Choroid plexus epithelial cell (primary cell): ENCODE results near the gene DMBT1.

Source experiments
- DNase-seq: peaks from one replicate; pipeline ENCODE4 v3.0.0-alpha.2; 2010; ENCODE audit warnings: low read depth
- H3K4me3 ChIP-seq: 2 replicates; pipeline ENCODE4 v1.5.1; 2011; ENCODE audit warnings: low read depth, mild to moderate bottlenecking, control low read depth, low read length, moderate library complexity
- CTCF ChIP-seq: conservative IDR thresholded peaks from 2 replicates; pipeline ENCODE4 v1.5.1; 2011; ENCODE audit warnings: low read depth, mild to moderate bottlenecking, control low read depth, inconsistent platforms, low read length, moderate library complexity

DMBT1 gene

GRCh38 chr10:122561792-122562191 lies 1.2 kb downstream of the DMBT1 start:
- TF ChIP-seq CTCF: no peak
- DNase-seq: no peak
- H3K4me3 ChIP-seq: no peak overlapping the region

- DNase-seq: no peak
- no peak overlapping the region for H3K4me3 ChIP-seq
- TF ChIP-seq CTCF: no peak
Observed at GRCh38 chr10:122564980-122565379, 4.4 kb downstream of the DMBT1 start.

- no peak overlapping the region for H3K4me3 ChIP-seq
- peak; percentile 93 for DNase-seq
- peak; percentile 94 for TF ChIP-seq CTCF
Observed at GRCh38 chr10:122565766-122566206, 5.2 kb downstream of the DMBT1 start.

- TF ChIP-seq CTCF: no peak
- DNase-seq: no peak
- no peak overlapping the region for H3K4me3 ChIP-seq
Observed at GRCh38 chr10:122566632-122567031, 6.1 kb downstream of the DMBT1 start.

- H3K4me3 ChIP-seq: no peak overlapping the region
- TF ChIP-seq CTCF: peak; percentile 75
- DNase-seq: peak; percentile 38
Observed at GRCh38 chr10:122567056-122567660, 6.6 kb downstream of the DMBT1 start.

- DNase-seq: no peak
- no peak overlapping the region for H3K4me3 ChIP-seq
- no peak for TF ChIP-seq CTCF
Observed at GRCh38 chr10:122568551-122568950, 8.0 kb downstream of the DMBT1 start.

- DNase-seq: no peak
- no peak for TF ChIP-seq CTCF
- no peak overlapping the region for H3K4me3 ChIP-seq
Observed at GRCh38 chr10:122570920-122571319, 10.4 kb downstream of the DMBT1 start.
